ENCODE measurements around the gene NPL.

Gene NPL

DNA sequence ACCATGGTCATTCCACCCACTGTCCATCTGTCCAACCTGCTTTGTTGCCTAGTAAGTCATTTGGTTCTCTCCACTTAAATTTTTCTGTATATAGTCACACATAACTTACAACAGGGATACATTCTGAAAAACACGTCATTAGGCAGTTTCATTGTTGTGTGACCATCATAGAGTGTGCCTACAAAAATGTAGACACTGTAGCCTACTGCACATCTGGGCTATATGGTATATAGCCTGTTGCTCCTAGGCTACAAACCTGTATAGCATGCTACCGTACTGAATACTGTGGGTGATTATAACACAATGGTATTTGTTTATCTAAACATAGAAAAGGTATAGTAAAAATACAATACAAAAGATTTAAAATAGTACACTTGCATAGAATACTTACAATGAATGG is 10.0 kb upstream of the NPL start:
- no peak for DNase-seq

DNA sequence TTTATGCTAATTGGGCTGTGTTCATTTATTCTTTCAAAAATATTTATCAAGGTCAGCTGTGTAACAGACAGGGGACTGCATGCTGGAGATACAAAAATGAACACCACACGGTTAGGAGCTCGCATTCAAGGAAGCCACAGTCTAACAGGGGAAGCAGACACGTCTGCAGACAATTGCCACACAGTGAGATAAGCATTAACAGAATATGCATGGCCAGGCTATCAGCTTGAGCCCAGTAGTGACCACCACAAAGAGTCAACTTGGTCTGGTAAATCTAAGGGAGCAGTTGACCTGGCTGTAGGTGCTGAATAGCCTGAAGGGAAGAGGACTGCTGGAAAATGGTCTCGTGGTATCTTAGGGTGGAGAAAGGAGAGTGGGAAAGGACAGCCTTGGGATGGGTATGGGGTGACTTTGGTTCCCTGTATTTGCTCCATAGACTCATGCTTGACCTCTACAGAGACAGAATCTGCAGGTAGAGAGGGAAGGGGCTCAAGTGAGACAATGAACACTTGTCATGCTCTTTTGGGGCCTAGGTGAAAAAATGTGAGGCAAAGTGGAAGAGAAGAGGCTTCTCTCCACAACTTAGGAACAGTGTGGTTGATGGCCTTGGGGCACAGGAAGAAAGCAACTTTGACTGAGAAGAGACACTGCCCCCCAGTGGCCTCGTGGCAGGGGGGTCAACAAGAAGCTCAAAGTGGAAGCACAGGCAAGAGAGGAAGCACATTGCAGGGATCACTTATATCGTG is 7.6 kb upstream of the NPL start:
- DNase-seq, result peak; percentile 95

- no peak for DNase-seq
Observed at GRCh38 chr1:182782587-182782913, 7.0 kb upstream of the NPL start.

- peak; percentile 59 for DNase-seq
Observed at GRCh38 chr1:182783068-182783467, 6.5 kb upstream of the NPL start.

- peak; percentile 91 for DNase-seq
Observed at GRCh38 chr1:182784556-182785171, 4.9 kb upstream of the NPL start.

GRCh38 chr1:182785181-182785580 is 4.4 kb upstream of the NPL start:
- peak; percentile 39 for DNase-seq

- DNase-seq, result peak; percentile 92
Observed at GRCh38 chr1:182786223-182786994, 3.2 kb upstream of the NPL start.

DNA sequence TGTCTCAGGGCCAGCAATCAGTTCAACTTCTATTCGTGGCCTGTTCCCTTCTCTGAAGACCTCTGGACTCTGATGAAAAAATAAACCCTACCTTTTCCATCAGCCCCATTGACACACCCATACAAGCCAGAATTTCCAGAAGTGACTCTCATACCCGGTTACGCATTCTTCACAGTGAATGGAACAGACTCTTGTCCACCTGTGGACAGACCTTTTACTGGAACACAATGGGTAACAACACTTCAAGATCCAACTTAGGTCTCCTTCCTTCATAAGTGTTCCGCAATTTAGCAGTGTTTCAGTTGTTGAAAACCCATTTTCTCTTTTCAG is 2.6 kb upstream of the NPL start:
- DNase-seq, result no peak

- DNase-seq, result peak; percentile 97
Observed at GRCh38 chr1:182791281-182792179, 2.0 kb downstream of the NPL start.

DNA sequence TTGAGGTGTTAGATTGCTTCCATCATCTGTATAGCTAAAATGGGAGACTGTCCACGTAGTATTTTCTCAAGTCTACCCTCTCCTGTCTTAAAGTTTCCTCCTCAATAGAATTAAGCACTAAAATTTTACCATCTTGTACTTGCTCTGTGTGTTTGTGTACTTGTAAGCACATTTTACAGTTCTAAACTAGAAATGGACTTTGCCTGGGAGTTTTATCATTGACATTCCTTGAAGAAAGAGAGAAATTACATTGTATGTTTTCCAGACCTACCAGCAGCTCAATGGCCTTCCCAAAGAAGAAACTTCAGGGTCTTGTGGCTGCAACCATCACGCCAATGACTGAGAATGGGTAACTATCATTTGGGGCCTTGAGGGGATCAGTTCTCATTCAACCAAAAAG is 4.5 kb downstream of the NPL start:
- DNase-seq, result no peak

GRCh38 chr1:182794676-182795201 is 5.2 kb downstream of the NPL start:
- no peak for DNase-seq

DNA sequence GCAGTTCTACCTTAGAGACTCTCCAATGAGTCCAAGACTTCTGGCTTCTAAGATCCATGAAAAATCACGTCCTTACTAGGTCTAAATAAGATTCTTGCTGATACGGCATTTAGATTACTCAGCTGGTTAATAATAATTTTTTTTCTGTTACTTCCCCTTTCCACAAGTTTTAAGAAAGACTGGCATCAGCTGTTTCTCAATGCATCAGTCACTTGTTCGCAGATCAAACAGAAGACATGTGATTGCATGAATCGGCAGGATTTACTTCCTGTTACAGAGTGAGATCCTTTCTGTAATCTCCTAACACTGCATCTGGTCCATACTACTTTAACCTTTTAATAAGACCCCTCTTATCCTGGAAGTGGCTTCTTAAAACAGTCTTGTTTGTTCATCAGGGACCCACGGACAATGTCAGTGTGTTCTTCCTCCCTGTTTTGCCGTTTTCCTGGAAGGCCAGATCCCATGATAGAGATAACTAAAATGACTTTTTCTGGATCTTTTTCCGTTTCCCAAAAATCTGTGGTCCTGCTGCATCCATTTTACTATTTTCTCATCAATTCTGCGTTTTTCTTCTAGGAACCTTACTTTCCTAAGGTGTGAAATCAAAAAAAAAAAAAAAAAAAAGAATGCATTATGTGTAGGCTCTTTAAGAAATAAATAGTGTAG is 6.1 kb downstream of the NPL start:
- peak; percentile 95 for DNase-seq

- DNase-seq, result no peak
Observed at GRCh38 chr1:182802006-182802803, 12.6 kb downstream of the NPL start.

GRCh38 chr1:182803846-182804245 is 14.3 kb downstream of the NPL start:
- DNase-seq, result no peak

GRCh38 chr1:182806015-182806678 is 16.6 kb downstream of the NPL start:
- no peak for DNase-seq

GRCh38 chr1:182807907-182808306 is 18.3 kb downstream of the NPL start:
- DNase-seq, result no peak

DNA sequence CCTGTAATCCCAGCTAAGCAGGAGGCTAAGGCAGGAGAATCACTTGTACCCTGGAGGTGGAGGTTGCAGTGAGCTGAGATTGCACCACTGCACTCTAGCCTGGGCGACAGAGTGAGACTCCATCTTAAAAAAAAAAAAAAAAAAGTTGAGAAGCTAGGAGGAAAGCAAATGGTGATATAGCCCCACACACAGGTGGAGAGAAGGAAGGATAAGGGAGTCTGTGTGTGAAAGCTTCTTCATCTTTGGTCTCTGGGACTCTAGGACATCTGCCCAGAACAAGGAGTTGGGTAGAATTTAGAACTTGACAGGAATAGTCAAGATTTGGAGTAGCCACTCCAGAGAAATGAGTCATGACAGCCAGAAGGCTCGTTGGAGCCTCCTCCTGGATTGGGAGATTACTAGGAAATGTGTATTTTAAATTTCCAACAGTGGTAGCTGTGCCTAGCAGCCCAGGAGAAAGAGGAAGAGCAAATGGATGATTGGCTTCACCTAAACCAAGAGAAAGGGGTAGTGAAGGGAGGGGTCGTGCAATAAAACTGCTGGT is 19.9 kb downstream of the NPL start:
- no peak for DNase-seq

DNA sequence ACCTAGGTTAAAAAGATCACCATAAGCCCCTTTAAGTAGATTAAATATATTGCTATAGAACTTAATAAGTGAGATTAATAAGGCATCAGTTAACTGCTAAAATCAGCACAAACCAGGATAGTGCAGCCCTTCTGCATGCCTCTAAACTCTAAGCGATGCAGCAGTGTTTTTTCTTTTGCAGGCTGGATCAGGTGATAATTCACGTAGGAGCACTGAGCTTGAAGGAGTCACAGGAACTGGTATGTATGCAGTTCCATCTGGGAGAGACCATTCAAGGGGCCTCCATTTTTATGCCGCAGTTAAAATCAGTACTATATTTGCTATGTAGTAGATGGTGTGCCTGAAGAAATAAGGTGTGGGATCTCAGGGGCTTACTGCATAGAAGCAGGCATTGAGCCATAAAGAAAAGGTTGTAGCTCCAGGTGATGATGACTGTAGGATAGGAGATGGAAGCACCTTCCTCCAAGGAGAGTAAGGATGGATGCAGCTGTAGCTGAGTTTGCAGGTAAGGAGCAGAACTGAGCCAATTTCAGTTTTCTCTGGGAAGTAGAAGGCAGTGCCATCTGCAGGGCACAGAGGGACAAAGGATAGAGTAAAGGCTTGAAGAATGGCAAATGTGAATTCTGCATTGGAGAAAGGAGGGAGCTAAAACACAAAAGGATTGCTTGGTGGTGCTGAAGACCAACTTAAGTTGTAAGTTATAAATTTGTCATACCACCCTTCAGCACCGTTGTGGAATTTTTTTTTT is 22.6 kb downstream of the NPL start:
- DNase-seq, result no peak

GRCh38 chr1:182816863-182817262 is 27.3 kb downstream of the NPL start:
- no peak for DNase-seq

- DNase-seq, result no peak
Observed at GRCh38 chr1:182817802-182818201, 28.2 kb downstream of the NPL start.
